ENCODE results near the gene SMARCC1. TPM values are rescaled to one million over a fixed set of nuclear protein-coding genes. Genes with fewer than 3 reads are reported as not detected.
"Not testable (repeated sequence)": the region's sequence is repeated elsewhere in the genome, so short reads cannot be mapped to it uniquely, and the experiment has no call there.

The SMARCC1 gene
- total RNA-seq: 10 to 100 TPM; 72.6 to 90.2 TPM

- Histone ChIP-seq H3K4me3 (peak within 1 kb of the TSS; percentile 91), H3K9ac (ENCODE audit: low read depth in 2 of 2, low read length in 2 of 2) (peak within 1 kb of the TSS; percentile 90 to 98), H3K36me3 (no peaks in the 10 kb centered on the region), H3K4me1 (peaks cover 6% of the 10 kb centered on the region), H3K9me3 (no peaks in the 10 kb centered on the region), H3K27me3 (no peaks in the 10 kb centered on the region), H3K27ac (peak within 1 kb of the TSS; percentile 94)
- intact Hi-C loops (cut with DNase I): no loop called here
- peak; percentile 99 for DNase-seq
- TF ChIP-seq CTCF (IDR thresholded peaks at IDR 0.05): no peak
Measured at GRCh38 chr3:47781685-47782445, at the start of gene SMARCC1. Gene SMARCC1 (minus strand): TSS chr3:47781893. CDS start chr3:47781797, 96 bp downstream.

GRCh38 chr3:47829482-47829881 lies 47.8 kb upstream of the SMARCC1 start:
- H3K36me3 ChIP-seq; intact Hi-C loops (cut with DNase I): not testable (repeated sequence)

GRCh38 chr3:47825590-47825989 lies 43.9 kb upstream of the SMARCC1 start:
- peak overlapping the region; percentile 49 for H3K27ac ChIP-seq
- intact Hi-C loops (cut with DNase I): no loop called here
- H3K9me3 ChIP-seq: no peaks in the 10 kb centered on the region
- TF ChIP-seq CTCF (IDR thresholded peaks at IDR 0.05): no peak
- peak overlapping the region; percentile 95 to 96 for H3K9ac ChIP-seq (ENCODE audit: low read depth in 2 of 2, low read length in 2 of 2)
- peak overlapping the region; percentile 99 for H3K4me3 ChIP-seq
- no peaks in the 10 kb centered on the region for H3K27me3 ChIP-seq
- H3K36me3 ChIP-seq: peaks cover 4% of the 10 kb centered on the region
- H3K4me1 ChIP-seq: peaks cover 8% of the 10 kb centered on the region
- no peak for DNase-seq

More at GRCh38 chr3:47829482-47829881, 47.8 kb upstream of the SMARCC1 start:
- H3K27ac ChIP-seq; H3K9ac ChIP-seq (ENCODE audit: low read depth in 2 of 2, low read length in 2 of 2); H3K9me3 ChIP-seq; H3K4me1 ChIP-seq; H3K4me3 ChIP-seq; DNase-seq; H3K27me3 ChIP-seq: not testable (repeated sequence)

- Histone ChIP-seq H3K36me3 (no peaks in the 10 kb centered on the region), H3K4me3 (peak overlapping the region; percentile 99), H3K4me1 (peaks cover 8% of the 10 kb centered on the region), H3K27me3 (no peaks in the 10 kb centered on the region), H3K9ac (ENCODE audit: low read depth in 2 of 2, low read length in 2 of 2) (peak overlapping the region; percentile 95 to 96), H3K27ac (peak overlapping the region; percentile 49), H3K9me3 (no peaks in the 10 kb centered on the region)
- TF ChIP-seq CTCF (IDR thresholded peaks at IDR 0.05): peak; percentile 91
- peak; percentile 74 for DNase-seq
- intact Hi-C loops (cut with DNase I): no loop called here
Measured at GRCh38 chr3:47824541-47825473, 43.1 kb upstream of the SMARCC1 start.

GRCh38 chr3:47817609-47818008 lies 35.9 kb upstream of the SMARCC1 start:
- no peaks in the 10 kb centered on the region for H3K9me3 ChIP-seq
- TF ChIP-seq CTCF (IDR thresholded peaks at IDR 0.05): no peak
- no peaks in the 10 kb centered on the region for H3K27me3 ChIP-seq
- no peaks in the 10 kb centered on the region for H3K36me3 ChIP-seq
- intact Hi-C loops (cut with DNase I): no loop called here
- no peak overlapping the region for H3K27ac ChIP-seq
- DNase-seq: no peak
- no peak overlapping the region for H3K4me3 ChIP-seq
- H3K9ac ChIP-seq (ENCODE audit: low read depth in 2 of 2, low read length in 2 of 2): no peak overlapping the region
- H3K4me1 ChIP-seq: no peaks in the 10 kb centered on the region

All from colonic mucosa (tissue), 4 donors.